GM12872 (cell line): ENCODE measurements around the gene CSTF1.

Experiments
- CTCF ChIP-seq: IDR thresholded peaks from 3 replicates; pipeline ENCODE4 v1.5.1; 2011; ENCODE audit warnings: low read depth, mild to moderate bottlenecking, low read length, moderate library complexity; ENCODE audit not compliant: insufficient read depth

Gene CSTF1

GRCh38 chr20:56395166-56395565 is 2.7 kb downstream of the CSTF1 start:
- TF ChIP-seq CTCF, result no peak

GRCh38 chr20:56400001-56400640 is 7.7 kb downstream of the CSTF1 start:
- peak; percentile 84 for TF ChIP-seq CTCF

GRCh38 chr20:56403465-56403864 is 11.0 kb downstream of the CSTF1 start:
- no peak for TF ChIP-seq CTCF

- TF ChIP-seq CTCF, result no peak
Measured at GRCh38 chr20:56406910-56407309, 14.5 kb downstream of the CSTF1 start.

GRCh38 chr20:56409521-56409920 is 17.1 kb downstream of the CSTF1 start:
- no peak for TF ChIP-seq CTCF

GRCh38 chr20:56409956-56410355 is 17.5 kb downstream of the CSTF1 start:
- TF ChIP-seq CTCF, result no peak

- no peak for TF ChIP-seq CTCF
Measured at GRCh38 chr20:56411759-56412472, 19.5 kb downstream of the CSTF1 start, which contains the start of gene CASS4. CASS4 (plus strand) TSS chr20:56412260; CDS start chr20:56412459, 199 bp downstream.
